Karpas-422 (cell line): Measurements from ENCODE around the gene ARMC8. TPM values are rescaled to one million over a fixed set of nuclear protein-coding genes. Genes with fewer than 3 reads are reported as not detected.

Source experiments
- DNase-seq: peaks from one replicate; pipeline ENCODE4 v3.0.0-alpha.2; 2015
- H2AFZ ChIP-seq: fragments of 200-600 bp; sonication (generic); 2 replicates; pipeline ENCODE4 v1.6.1; 2014; ENCODE audit warnings: antibody characterized with exemption, low read length, mixed read lengths
- H3K27ac ChIP-seq: fragments of 200-600 bp; sonication (generic); 2 replicates; pipeline ENCODE4 v1.5.1; 2014; ENCODE audit warnings: mild to moderate bottlenecking, low read length, moderate library complexity
- H3K27me3 ChIP-seq: fragments of 200-600 bp; sonication (generic); 2 replicates; pipeline ENCODE4 v1.6.1; 2014; ENCODE audit warnings: low read length, mixed read lengths
- H3K36me3 ChIP-seq: fragments of 200-600 bp; sonication (generic); 2 replicates; pipeline ENCODE4 v1.6.1; 2014; ENCODE audit warnings: low read length, mixed read lengths; ENCODE audit not compliant: insufficient read depth
- H3K4me1 ChIP-seq: fragments of 200-600 bp; sonication (generic); 2 replicates; pipeline ENCODE4 v1.6.1; 2014; ENCODE audit warnings: mild to moderate bottlenecking, low read length, mixed read lengths
- H3K4me2 ChIP-seq: fragments of 200-600 bp; sonication (generic); 2 replicates; pipeline ENCODE4 v1.6.1; 2014; ENCODE audit warnings: low read length, low read depth, mild to moderate bottlenecking; ENCODE audit not compliant: poor library complexity, severe bottlenecking
- H3K4me3 ChIP-seq: fragments of 200-600 bp; sonication (generic); 2 replicates; pipeline ENCODE4 v1.5.1; 2014; ENCODE audit warnings: mild to moderate bottlenecking, antibody characterized with exemption, low read length, mixed read lengths
- H3K79me2 ChIP-seq: fragments of 200-600 bp; sonication (generic); 2 replicates; pipeline ENCODE4 v1.6.1; 2014; ENCODE audit warnings: mild to moderate bottlenecking, low read length, mixed read lengths
- H3K9ac ChIP-seq: fragments of 200-600 bp; sonication (generic); 2 replicates; pipeline ENCODE4 v1.6.0; 2014; ENCODE audit warnings: low read length
- H3K9me2 ChIP-seq: fragments of 200-600 bp; sonication (generic), shearing (Covaris generic); replicated peaks from 2 replicates; pipeline ENCODE4 v1.6.0; 2014; ENCODE audit warnings: mild to moderate bottlenecking, low read length, moderate library complexity; ENCODE audit not compliant: insufficient read depth
- H3K9me3 ChIP-seq: fragments of 300-700, 200-600 bp; sonication (generic); 2 replicates; pipeline ENCODE4 v1.6.1; 2014; ENCODE audit warnings: low read length, mixed read lengths
- H4K20me1 ChIP-seq: fragments of 200-600 bp; sonication (generic); 2 replicates; pipeline ENCODE4 v1.6.1; 2014; ENCODE audit warnings: mild to moderate bottlenecking, antibody characterized with exemption, low read length, low read depth; ENCODE audit not compliant: insufficient read depth
- total RNA-seq: library from RNA; depleted of rRNA; stranded (reverse); fragments of >200 nt; shearing (Covaris generic); gene quantifications from 2 replicates; pipeline ENCODE4 v1.2.3, GENCODE V29; 2014; ENCODE audit warnings: low replicate concordance

ARMC8 gene
- total RNA-seq, 1 experiment from 2014 or later, result 64.0 TPM

- Histone ChIP-seq H3K4me1 (peaks cover 17% of the 10 kb centered on the region), H3K9me2 (no peaks in the 10 kb centered on the region), H3K36me3 (no peaks in the 10 kb centered on the region), H3K4me3 (no peak overlapping the region), H3K79me2 (no peaks in the 10 kb centered on the region), H3K9me3 (no peaks in the 10 kb centered on the region), H2AFZ (no peak overlapping the region), H4K20me1 (no peaks in the 10 kb centered on the region), H3K4me2 (no peak overlapping the region), H3K27ac (no peak overlapping the region), H3K27me3 (no peaks in the 10 kb centered on the region), H3K9ac (no peak overlapping the region)
- no peak for DNase-seq
Observed at GRCh38 chr3:138326866-138327595, 139.9 kb downstream of the ARMC8 start.

GRCh38 chr3:138327831-138328230, 140.7 kb downstream of the ARMC8 start:
- Histone ChIP-seq H3K4me1 (peaks cover 17% of the 10 kb centered on the region), H2AFZ (no peak overlapping the region), H3K9me3 (no peaks in the 10 kb centered on the region), H3K36me3 (no peaks in the 10 kb centered on the region), H3K27ac (no peak overlapping the region), H3K79me2 (no peaks in the 10 kb centered on the region), H3K27me3 (no peaks in the 10 kb centered on the region), H3K9ac (no peak overlapping the region), H3K4me2 (no peak overlapping the region), H3K9me2 (no peaks in the 10 kb centered on the region), H4K20me1 (no peaks in the 10 kb centered on the region), H3K4me3 (no peak overlapping the region)
- DNase-seq, result no peak

GRCh38 chr3:138328341-138328740, 141.2 kb downstream of the ARMC8 start:
- H4K20me1 ChIP-seq, result no peaks in the 10 kb centered on the region
- no peaks in the 10 kb centered on the region for H3K9me2 ChIP-seq
- H2AFZ ChIP-seq, result no peak overlapping the region
- peaks cover 17% of the 10 kb centered on the region for H3K4me1 ChIP-seq
- H3K27ac ChIP-seq, result no peak overlapping the region
- H3K27me3 ChIP-seq, result no peaks in the 10 kb centered on the region
- no peaks in the 10 kb centered on the region for H3K9me3 ChIP-seq
- DNase-seq, result peak; percentile 50
- peak overlapping the region; percentile 83 for H3K4me2 ChIP-seq
- no peaks in the 10 kb centered on the region for H3K36me3 ChIP-seq
- no peaks in the 10 kb centered on the region for H3K79me2 ChIP-seq
- H3K4me3 ChIP-seq, result peak overlapping the region; percentile 70
- H3K9ac ChIP-seq, result no peak overlapping the region

DNA sequence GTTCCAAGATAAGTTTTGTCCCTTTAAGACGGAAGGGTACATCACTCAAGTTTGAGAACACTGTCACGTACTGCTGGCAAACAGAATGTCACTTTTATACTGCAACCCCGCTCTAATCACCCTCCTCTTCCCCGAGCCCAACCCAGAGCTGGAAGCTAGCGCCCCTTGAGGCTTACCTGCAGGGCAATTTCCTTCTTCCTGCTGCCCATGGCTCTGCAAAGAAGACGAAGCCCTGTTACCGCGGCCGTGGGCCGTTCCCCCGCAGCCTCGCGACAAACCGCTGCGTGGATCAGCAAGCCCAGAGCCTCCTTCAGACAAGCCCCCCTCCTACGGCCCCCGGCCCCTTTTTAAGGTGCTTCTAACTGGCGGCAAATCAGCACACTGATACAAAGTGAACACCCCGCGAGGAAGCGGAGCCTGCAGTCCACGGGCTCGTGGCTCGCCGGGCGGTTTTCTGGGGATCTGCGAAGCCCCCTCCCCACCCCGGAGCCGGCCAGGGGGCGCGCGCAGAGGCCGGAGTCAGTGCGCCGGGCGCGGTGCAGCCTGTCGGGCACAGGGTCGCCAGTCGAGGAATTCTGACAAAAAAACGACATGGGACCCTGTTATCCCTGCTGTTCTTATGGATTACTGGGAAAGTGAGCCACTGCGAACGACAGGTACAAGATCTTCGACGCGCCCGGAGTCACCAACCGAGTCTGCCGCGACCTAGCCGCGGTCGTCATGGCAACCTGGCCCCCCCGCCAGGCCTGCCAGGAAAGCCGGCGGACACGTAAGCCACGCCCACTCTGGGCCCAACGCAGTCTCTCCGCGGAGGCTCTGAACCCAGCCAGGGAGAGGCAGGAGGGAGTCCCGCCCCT, 142.3 kb downstream of the ARMC8 start, which contains the start of gene NME9:
TSS of gene NME9 (minus strand) at position 725 of the 857 bp plus-strand sequence. CDS start at position 209, 516 bp downstream.
- DNase-seq, result peak; percentile 88
- Histone ChIP-seq H4K20me1 (no peaks in the 10 kb centered on the region), H3K9me3 (no peaks in the 10 kb centered on the region), H3K27ac (no peak within 1 kb of the TSS), H3K27me3 (no peaks in the 10 kb centered on the region), H3K4me2 (peak within 1 kb of the TSS; percentile 83), H3K4me3 (peak within 1 kb of the TSS; percentile 70), H3K4me1 (peaks cover 17% of the 10 kb centered on the region), H3K79me2 (no peaks in the 10 kb centered on the region), H3K36me3 (no peaks in the 10 kb centered on the region), H3K9ac (peak within 1 kb of the TSS; percentile 62), H3K9me2 (no peaks in the 10 kb centered on the region), H2AFZ (peak within 1 kb of the TSS; percentile 58; the same call in 1 of the 2 replicates)

DNA sequence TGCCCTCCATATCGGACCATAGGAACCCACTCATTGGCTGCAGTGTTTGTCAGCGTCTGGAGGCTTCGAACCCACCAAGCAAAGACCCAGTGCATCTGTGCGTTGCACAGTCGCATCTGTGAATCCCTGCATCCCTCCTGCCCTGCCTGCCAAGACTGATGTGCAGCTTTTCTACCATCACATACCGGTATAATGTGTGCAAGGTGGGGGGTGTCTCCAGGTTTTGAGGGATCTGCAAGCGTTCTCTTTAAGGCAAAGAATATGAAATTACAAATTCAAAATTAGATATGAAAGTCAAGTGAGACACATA, 142.8 kb downstream of the ARMC8 start:
- Histone ChIP-seq H3K9ac (no peak overlapping the region), H3K4me1 (peaks cover 20% of the 10 kb centered on the region), H3K4me2 (peak overlapping the region; percentile 83), H3K4me3 (peak overlapping the region; percentile 70), H3K9me3 (no peaks in the 10 kb centered on the region), H2AFZ (no peak overlapping the region; the same call in 1 of the 2 replicates), H4K20me1 (no peaks in the 10 kb centered on the region), H3K27ac (no peak overlapping the region), H3K27me3 (no peaks in the 10 kb centered on the region), H3K36me3 (no peaks in the 10 kb centered on the region), H3K9me2 (no peaks in the 10 kb centered on the region), H3K79me2 (no peaks in the 10 kb centered on the region)
- DNase-seq, result no peak

GRCh38 chr3:138331143-138331894, 144.2 kb downstream of the ARMC8 start:
- Histone ChIP-seq H3K27me3 (no peaks in the 10 kb centered on the region), H3K4me1 (peaks cover 25% of the 10 kb centered on the region), H3K9ac (no peak overlapping the region), H3K27ac (no peak overlapping the region), H4K20me1 (no peaks in the 10 kb centered on the region), H3K4me2 (no peak overlapping the region), H2AFZ (no peak overlapping the region), H3K9me2 (no peaks in the 10 kb centered on the region), H3K4me3 (no peak overlapping the region), H3K9me3 (no peaks in the 10 kb centered on the region), H3K36me3 (no peaks in the 10 kb centered on the region), H3K79me2 (no peaks in the 10 kb centered on the region)
- no peak for DNase-seq

DNA sequence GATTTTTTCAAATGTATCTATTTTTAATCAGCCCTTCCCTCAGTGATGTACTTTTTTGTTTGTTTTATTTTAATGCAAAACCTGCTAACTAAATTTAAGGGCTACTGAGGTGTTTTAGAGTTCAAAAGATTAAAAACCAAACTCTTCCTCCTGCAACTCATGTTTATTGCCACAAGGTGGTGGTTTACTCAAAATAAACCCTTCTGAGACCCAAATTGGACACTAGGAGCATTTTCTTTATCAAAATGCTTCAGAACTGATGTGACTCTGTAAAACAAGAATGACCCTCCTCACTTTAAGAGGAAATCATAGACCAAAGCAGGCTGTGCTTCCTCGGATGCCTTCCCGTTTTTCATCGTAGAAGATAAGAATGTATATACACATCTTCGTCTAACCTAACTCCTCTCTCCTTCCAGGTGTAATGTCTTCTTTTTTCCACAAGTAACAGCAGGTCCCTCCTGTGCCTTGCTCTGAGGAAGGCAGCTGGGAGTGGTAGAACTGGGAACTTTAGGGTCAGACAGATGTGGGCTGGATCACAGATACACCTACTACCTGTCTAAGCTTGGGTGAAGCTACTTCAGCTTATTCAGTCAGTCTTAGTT, 145.5 kb downstream of the ARMC8 start:
- H3K27ac ChIP-seq, result no peak overlapping the region
- H3K4me3 ChIP-seq, result no peak overlapping the region
- H3K9me3 ChIP-seq, result no peaks in the 10 kb centered on the region
- H3K79me2 ChIP-seq, result no peaks in the 10 kb centered on the region
- H3K4me1 ChIP-seq, result peaks cover 25% of the 10 kb centered on the region
- H3K4me2 ChIP-seq, result no peak overlapping the region
- H3K9me2 ChIP-seq, result no peaks in the 10 kb centered on the region
- H4K20me1 ChIP-seq, result no peaks in the 10 kb centered on the region
- H2AFZ ChIP-seq, result no peak overlapping the region
- no peaks in the 10 kb centered on the region for H3K36me3 ChIP-seq
- DNase-seq, result peak; percentile 60
- no peaks in the 10 kb centered on the region for H3K27me3 ChIP-seq
- no peak overlapping the region for H3K9ac ChIP-seq
